GM18951 (cell line): ENCODE measurements around the gene UACA.
"Not testable (repeated sequence)": the region's sequence is repeated elsewhere in the genome, so short reads cannot be mapped to it uniquely, and the experiment has no call there.

Experiments
- POLR2A ChIP-seq: IDR thresholded peaks from 4 replicates; pipeline ENCODE4 v1.6.1; 2011; ENCODE audit warnings: mild to moderate bottlenecking; ENCODE audit not compliant: insufficient read length, insufficient read depth; ENCODE audit errors: extremely low read depth
- in situ Hi-C: fragments of 300-500 bp; cut with MboI; formaldehyde crosslinking; loops from one replicate; pipeline ENCODE4 v1.12.0; 2022; ENCODE audit warnings: low sequenced_read_pairs, mixed read lengths, inconsistent platforms; ENCODE audit not compliant: unreplicated experiment

UACA gene

DNA sequence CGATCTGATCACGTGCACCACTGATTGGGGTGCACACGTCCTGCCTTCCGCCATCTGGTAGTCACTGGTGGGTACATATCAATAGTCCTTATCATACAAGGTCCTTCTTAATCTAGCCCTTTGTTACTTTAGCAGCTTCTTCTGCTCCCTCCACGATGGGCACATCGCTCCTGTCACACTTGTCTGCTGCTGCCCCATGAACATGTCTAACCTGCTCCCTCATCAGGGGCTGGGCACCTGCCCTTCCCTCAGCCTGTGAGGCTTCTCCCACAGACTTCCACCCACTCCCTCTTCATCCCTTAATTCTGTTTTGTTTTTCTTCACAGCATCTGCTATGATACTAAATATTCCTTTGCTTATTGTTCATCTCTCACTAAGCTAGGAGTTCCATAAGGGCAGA, 82.5 kb downstream of the UACA start:
- in situ Hi-C loops, result no loop called here

GRCh38 chr15:70679919-70680231, 83.5 kb downstream of the UACA start:
- in situ Hi-C loops, result no loop called here
- no peak for TF ChIP-seq POLR2A

More for the DNA sequence above, 82.5 kb downstream of the UACA start:
- TF ChIP-seq POLR2A, result no peak

GRCh38 chr15:70672081-70672480, 91.3 kb downstream of the UACA start:
- no peak for TF ChIP-seq POLR2A
- in situ Hi-C loops, result no loop called here

GRCh38 chr15:70670680-70671079, 92.7 kb downstream of the UACA start:
- in situ Hi-C loops, result no loop called here
- no peak for TF ChIP-seq POLR2A

GRCh38 chr15:70669966-70670658, 93.2 kb downstream of the UACA start:
- TF ChIP-seq POLR2A, result no peak
- in situ Hi-C loops, result no loop called here

DNA sequence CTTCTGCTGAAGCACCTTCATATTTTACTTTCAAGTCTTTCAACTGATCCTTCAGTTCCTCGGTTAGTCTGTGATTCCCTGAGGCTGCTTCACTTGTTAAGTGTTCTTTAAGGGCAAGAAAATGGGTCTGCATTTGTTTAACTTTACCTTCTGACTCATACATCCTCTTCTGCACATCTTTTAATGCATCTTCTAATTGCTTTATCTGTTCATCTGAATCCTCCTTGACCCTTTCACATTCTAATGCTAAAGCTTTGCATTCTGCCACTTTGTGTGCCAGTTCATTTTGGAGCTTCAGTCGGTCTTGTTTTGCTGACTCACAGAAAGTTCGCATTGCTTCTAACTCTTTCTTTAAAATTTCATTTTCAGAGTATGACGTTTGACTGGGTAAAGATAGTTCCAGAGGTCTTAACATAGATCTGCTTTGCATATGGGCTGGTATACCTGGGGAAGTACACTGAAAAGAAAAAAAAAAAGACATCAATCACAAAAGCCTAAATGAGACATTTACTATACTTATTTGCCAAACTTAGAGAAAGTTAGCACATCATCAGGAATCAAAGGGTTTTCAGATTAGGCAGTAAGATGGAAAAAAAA, 94.3 kb downstream of the UACA start:
- in situ Hi-C loops, result no loop called here
- no peak for TF ChIP-seq POLR2A

- TF ChIP-seq POLR2A, result no peak
- in situ Hi-C loops, result no loop called here
Observed at GRCh38 chr15:70665599-70665998, 97.8 kb downstream of the UACA start.

- in situ Hi-C loops, result no loop called here
- no peak for TF ChIP-seq POLR2A
Observed at GRCh38 chr15:70664494-70664893, 98.9 kb downstream of the UACA start.

DNA sequence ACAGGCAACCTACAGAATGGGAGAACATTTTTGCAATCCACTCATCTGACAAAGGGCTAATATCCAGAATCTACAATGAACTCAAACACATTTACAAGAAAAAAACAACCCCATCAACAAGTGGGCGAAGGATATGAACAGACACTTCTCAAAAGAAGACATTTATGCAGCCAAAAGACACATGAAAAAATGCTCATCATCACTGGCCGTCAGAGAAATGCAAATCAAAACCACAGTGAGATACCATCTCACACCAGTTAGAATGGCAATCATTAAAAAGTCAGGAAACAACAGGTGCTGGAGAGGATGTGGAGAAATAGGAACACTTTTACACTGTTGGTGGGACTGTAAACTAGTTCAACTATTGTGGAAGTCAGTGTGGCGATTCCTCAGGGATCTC, 100.3 kb downstream of the UACA start:
- in situ Hi-C loops, result not testable (repeated sequence)

DNA sequence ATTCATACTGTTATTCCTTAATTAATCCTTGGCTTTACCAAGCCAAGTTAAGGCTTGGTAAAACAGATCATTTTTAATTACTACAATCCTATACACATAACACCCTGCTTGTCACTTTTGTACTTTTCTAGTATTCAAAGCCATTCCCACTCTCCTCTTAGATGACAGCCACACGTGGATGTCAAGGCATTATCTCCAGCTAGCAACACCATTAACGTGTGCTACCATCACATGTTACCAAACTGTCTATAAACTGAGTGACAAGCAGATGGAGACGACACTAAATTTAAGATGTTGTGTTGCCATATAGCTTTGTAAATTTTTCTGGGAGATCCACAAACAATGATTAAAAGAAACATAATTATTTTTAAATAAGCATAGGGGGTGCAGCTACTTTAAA, 103.7 kb downstream of the UACA start:
- TF ChIP-seq POLR2A, result no peak
- in situ Hi-C loops, result no loop called here

GRCh38 chr15:70658641-70659040, 104.7 kb downstream of the UACA start:
- no peak for TF ChIP-seq POLR2A
- in situ Hi-C loops, result no loop called here

GRCh38 chr15:70653426-70653825, 109.9 kb downstream of the UACA start:
- no peak for TF ChIP-seq POLR2A

DNA sequence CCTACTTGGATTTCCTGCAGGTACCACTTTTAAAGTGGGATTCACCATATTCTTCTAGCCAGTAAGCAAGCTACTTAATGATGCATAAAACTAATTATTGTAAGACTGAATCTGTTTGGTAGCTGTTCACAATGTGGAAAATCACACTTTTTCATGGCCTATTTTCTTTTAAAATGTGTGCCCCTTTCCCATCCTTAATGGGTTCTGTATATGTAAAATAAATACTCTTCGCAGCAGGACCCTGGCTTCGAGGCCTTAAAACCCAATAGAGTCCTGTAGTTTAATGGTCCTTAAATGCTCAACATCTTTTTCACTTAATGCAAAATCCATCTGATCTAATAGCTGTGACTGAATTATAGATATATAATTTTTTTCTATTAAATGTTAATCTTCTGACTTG, 111.0 kb downstream of the UACA start:
- TF ChIP-seq POLR2A, result no peak
- in situ Hi-C loops, result no loop called here

More at GRCh38 chr15:70653426-70653825, 109.9 kb downstream of the UACA start:
- in situ Hi-C loops, result no loop called here

GRCh38 chr15:70651303-70651845, 112.0 kb downstream of the UACA start:
- in situ Hi-C loops, result no loop called here

More at GRCh38 chr15:70651303-70651845, 112.0 kb downstream of the UACA start:
- TF ChIP-seq POLR2A, result no peak
